Ishikawa (cell line): ENCODE results near the gene FSIP1.

ENCODE experiments used
- CEBPB ChIP-seq: IDR thresholded peaks from 2 replicates; pipeline ENCODE4 v1.6.1; 2012
- CREB1 ChIP-seq: IDR thresholded peaks from 2 replicates; pipeline ENCODE4 v1.6.1; 2012; ENCODE audit warnings: low read depth
- EGR1 ChIP-seq: IDR thresholded peaks from 2 replicates; pipeline ENCODE4 v1.6.1; 2012
- EP300 ChIP-seq: IDR thresholded peaks from 2 replicates; pipeline ENCODE4 v1.6.1; 2012; ENCODE audit warnings: borderline replicate concordance
- FOXM1 ChIP-seq: IDR thresholded peaks from 2 replicates; pipeline ENCODE4 v1.6.1; 2012; ENCODE audit warnings: low read depth, borderline replicate concordance
- MAX ChIP-seq: IDR thresholded peaks from 2 replicates; pipeline ENCODE4 v1.6.1; 2012
- NFIC ChIP-seq: IDR thresholded peaks from 2 replicates; pipeline ENCODE4 v1.6.1; 2012
- RAD21 ChIP-seq: IDR thresholded peaks from 2 replicates; pipeline ENCODE4 v1.6.1; 2012; ENCODE audit warnings: low read depth
- TAF1 ChIP-seq: IDR thresholded peaks from 2 replicates; pipeline ENCODE4 v1.6.1; 2012; ENCODE audit warnings: low read depth, mild to moderate bottlenecking
- TCF12 ChIP-seq: IDR thresholded peaks from 2 replicates; pipeline ENCODE4 v1.6.1; 2012; ENCODE audit warnings: low read depth
- TEAD4 ChIP-seq: IDR thresholded peaks from 2 replicates; pipeline ENCODE4 v1.6.1; 2012
- USF1 ChIP-seq: IDR thresholded peaks from 2 replicates; pipeline ENCODE4 v1.6.1; 2012
- YY1 ChIP-seq: IDR thresholded peaks from 2 replicates; pipeline ENCODE4 v1.6.1; 2012; ENCODE audit warnings: low read depth
- ZBTB7A ChIP-seq: IDR thresholded peaks from 2 replicates; pipeline ENCODE4 v1.6.1; 2012; ENCODE audit warnings: low read depth
- TF ChIP-seq, protein P1 (sequence below): IDR thresholded peaks from 2 replicates; pipeline ENCODE4 v1.6.1; 2012; ENCODE audit warnings: low read depth, mild to moderate bottlenecking

Gene FSIP1

DNA sequence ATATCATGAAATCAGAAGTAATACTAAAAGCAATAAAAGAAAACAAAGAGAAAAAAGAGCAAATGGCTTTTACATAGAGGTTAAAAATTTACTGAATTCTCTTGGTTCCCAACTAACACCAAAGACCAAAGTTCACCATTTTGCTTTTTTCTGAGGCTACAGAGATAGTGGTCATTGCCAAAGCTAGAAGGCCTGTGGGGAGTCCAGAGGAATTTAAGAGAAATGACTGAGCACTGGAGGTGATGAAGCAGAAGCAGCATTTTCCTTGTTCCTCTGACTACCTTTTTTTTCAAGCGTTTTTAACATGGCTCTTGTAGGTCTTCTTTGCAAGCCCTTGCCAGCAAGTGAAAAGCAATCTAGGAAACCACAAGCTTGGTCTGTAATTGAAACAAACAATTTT is 143.6 kb downstream of the FSIP1 start:
- TF ChIP-seq NFIC (no peak), RAD21 (no peak), TEAD4 (no peak), CREB1 (no peak), ZBTB7A (no peak), EGR1 (no peak)

- no peak for TF ChIP-seq YY1
- TF ChIP-seq FOXM1: no peak
- no peak for TF ChIP-seq USF1
- no peak for TF ChIP-seq TAF1
- TF ChIP-seq TEAD4: no peak
- TF ChIP-seq EP300: no peak
- no peak for TF ChIP-seq CREB1
- no peak for TF ChIP-seq TCF12
- no peak for TF ChIP-seq NFIC
- no peak for TF ChIP-seq RAD21
- TF ChIP-seq, protein P1, sequence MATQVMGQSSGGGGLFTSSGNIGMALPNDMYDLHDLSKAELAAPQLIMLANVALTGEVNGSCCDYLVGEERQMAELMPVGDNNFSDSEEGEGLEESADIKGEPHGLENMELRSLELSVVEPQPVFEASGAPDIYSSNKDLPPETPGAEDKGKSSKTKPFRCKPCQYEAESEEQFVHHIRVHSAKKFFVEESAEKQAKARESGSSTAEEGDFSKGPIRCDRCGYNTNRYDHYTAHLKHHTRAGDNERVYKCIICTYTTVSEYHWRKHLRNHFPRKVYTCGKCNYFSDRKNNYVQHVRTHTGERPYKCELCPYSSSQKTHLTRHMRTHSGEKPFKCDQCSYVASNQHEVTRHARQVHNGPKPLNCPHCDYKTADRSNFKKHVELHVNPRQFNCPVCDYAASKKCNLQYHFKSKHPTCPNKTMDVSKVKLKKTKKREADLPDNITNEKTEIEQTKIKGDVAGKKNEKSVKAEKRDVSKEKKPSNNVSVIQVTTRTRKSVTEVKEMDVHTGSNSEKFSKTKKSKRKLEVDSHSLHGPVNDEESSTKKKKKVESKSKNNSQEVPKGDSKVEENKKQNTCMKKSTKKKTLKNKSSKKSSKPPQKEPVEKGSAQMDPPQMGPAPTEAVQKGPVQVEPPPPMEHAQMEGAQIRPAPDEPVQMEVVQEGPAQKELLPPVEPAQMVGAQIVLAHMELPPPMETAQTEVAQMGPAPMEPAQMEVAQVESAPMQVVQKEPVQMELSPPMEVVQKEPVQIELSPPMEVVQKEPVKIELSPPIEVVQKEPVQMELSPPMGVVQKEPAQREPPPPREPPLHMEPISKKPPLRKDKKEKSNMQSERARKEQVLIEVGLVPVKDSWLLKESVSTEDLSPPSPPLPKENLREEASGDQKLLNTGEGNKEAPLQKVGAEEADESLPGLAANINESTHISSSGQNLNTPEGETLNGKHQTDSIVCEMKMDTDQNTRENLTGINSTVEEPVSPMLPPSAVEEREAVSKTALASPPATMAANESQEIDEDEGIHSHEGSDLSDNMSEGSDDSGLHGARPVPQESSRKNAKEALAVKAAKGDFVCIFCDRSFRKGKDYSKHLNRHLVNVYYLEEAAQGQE: no peak
- TF ChIP-seq EGR1: no peak
- TF ChIP-seq MAX: no peak
- TF ChIP-seq CEBPB: no peak
- TF ChIP-seq ZBTB7A: no peak
Observed at GRCh38 chr15:39638041-39638440, 144.6 kb downstream of the FSIP1 start.

DNA sequence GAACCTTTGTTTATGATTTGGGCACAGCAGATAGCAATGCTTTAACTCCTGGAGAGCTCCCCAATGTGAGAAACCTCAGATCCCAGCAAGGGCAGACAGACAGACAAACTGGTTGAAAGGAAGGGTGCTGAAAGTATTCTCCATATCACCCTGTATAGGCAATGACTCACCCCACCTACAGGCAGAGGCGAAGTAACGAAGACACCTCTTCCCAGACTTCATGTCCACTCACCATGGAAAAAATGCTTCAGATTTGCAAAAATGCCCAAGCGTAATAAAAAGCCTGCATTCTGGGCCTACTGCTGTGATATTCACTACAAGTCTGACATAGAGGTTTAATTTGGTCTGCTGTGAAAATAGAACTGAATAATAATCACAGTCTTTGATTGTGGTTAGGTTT is 151.3 kb downstream of the FSIP1 start:
- TF ChIP-seq EGR1 (no peak), TAF1 (no peak), NFIC (no peak), CEBPB (no peak), CREB1 (no peak)

- TF ChIP-seq RAD21 (no peak), ZBTB7A (no peak), USF1 (no peak), CREB1 (no peak), EGR1 (no peak), NFIC (no peak), MAX (no peak), YY1 (no peak)
Observed at GRCh38 chr15:39629906-39630305, 152.7 kb downstream of the FSIP1 start.

- no peak for TF ChIP-seq YY1
- no peak for TF ChIP-seq NFIC
- TF ChIP-seq TCF12: no peak
- no peak for TF ChIP-seq EP300
- no peak for TF ChIP-seq MAX
- no peak for TF ChIP-seq TEAD4
- TF ChIP-seq, protein P1: no peak
- TF ChIP-seq CEBPB: no peak
- no peak for TF ChIP-seq ZBTB7A
- no peak for TF ChIP-seq FOXM1
- TF ChIP-seq EGR1: no peak
Observed at GRCh38 chr15:39629371-39629770, 153.3 kb downstream of the FSIP1 start.

DNA sequence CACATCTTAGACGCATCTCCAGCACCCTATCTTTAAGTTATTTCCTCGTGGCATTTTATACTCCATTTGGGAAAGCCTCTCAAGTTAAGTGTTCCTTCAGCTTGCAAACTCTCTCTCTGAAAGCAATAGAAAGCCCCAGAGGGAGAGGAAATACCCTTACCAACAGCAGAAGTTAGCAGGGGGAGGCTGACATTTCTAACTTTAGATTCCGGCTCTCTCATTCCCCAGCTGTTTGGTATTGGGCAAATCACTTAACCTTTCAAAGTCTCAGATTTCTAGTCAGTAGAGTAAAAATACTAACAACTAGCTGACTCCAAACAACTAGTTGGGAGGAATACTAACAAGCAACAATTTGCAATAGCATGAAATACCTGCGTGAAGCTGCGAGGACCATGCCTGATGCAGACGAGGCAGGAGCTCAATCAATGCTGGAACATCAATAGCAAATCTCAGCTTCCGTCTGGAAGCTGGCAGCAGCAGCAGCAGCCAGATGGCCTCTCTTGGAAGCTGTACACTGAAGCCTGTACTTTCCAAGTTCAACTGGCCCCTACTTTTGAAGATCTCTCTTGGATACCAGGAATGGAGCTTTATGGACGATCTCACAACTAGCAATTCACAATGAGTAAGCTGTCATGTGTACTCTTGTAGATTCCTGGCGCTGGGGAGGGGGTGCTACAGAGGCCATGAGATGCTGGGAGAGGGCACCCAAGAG is 153.9 kb downstream of the FSIP1 start:
- no peak for TF ChIP-seq ZBTB7A
- TF ChIP-seq TCF12: no peak
- no peak for TF ChIP-seq USF1
- TF ChIP-seq YY1: no peak
- TF ChIP-seq NFIC: no peak
- no peak for TF ChIP-seq TEAD4
- TF ChIP-seq CREB1: no peak
- TF ChIP-seq, protein P1: no peak
- TF ChIP-seq RAD21: no peak
- no peak for TF ChIP-seq TAF1
- TF ChIP-seq EP300: no peak
- no peak for TF ChIP-seq CEBPB
- no peak for TF ChIP-seq MAX
- TF ChIP-seq EGR1: no peak
- TF ChIP-seq FOXM1: no peak
